SH-SY5Y (cell line): ENCODE measurements around the gene EPB41L1.

ENCODE experiments used
- GATA2 ChIP-seq: IDR thresholded peaks from 2 replicates; pipeline ENCODE4 v1.6.1; 2011; ENCODE audit warnings: mild to moderate bottlenecking, low read depth, low read length
- GATA3 ChIP-seq: IDR thresholded peaks from 2 replicates; pipeline ENCODE4 v1.6.1; 2011; ENCODE audit warnings: low read depth, mild to moderate bottlenecking, low read length, moderate library complexity

DNA sequence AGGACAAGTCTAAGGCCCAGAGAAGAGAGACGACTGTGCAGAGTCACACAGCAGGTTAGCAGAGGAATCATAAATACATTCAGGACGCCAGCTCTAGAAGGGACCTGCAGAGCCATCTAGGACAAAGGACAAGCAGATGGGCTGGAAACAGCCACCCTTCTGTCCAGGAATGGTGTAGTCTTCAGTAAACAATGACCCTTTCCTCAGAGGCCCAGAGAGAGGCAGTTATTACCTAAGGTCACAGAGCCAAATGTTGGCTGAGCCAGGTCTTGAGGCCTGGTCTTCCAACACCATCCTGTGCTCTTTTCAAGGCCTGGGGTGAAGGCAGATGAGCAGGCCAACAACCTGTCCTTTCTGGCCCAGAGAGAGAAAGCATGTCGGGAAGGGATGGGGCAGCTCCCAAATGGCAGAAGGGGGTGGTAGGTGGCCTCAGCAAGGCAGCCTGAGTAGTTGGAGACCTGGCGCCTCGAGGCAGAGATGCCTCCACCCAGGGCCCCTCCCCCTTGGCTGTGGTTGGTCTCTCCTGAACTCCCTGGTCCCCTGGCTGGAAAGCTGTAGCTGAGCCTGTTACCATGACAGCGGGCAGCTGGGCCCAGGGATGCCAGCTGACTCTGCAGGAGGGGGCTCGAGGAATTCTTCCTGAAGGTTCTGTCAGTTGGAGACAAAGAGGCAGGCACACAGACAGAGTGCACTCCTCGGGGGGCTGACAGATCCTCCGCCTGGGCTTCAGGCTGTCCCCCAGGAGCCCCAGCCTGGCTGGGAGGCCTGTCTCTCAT lies 24.8 kb downstream of the EPB41L1 start:
- TF ChIP-seq GATA2 (no peak), GATA3 (no peak)
